Right lobe of liver (tissue), 6 donors: ENCODE measurements around the gene NKAIN2. TPM values are rescaled to one million over a fixed set of nuclear protein-coding genes. Genes with fewer than 3 reads are reported as not detected.
"Not testable (repeated sequence)": the region's sequence is repeated elsewhere in the genome, so short reads cannot be mapped to it uniquely, and the experiment has no call there.

Source experiments
- ATAC-seq, 4 donors: fragments of 200-7000 bp; cut with Tn5 transposase; one replicate each; pipeline ENCODE4 v1.9.1; 2020; ENCODE audit warnings: mild to moderate bottlenecking in 4 of 4, moderate library complexity in 4 of 4
- DNase-seq, 3 donors: peaks; one replicate each; pipeline ENCODE4 v3.0.0-alpha.2; 2020
- H3K27ac ChIP-seq, 3 donors: fragments of 200-600 bp; one replicate each; pipeline ENCODE4 v1.8.0; 2022
- H3K27me3 ChIP-seq, 2 donors: fragments of 200-600 bp; one replicate each; pipeline ENCODE4 v1.8.0; 2022
- H3K36me3 ChIP-seq, 4 donors: fragments of 200-600 bp; sonication (generic) in 1 of 4; one replicate each; pipeline versions ENCODE4 v1.5.1 to v1.8.0; 2017 to 2022; ENCODE audit warnings: control low read depth in 1 of 4
- H3K4me1 ChIP-seq, 4 donors: fragments of 200-600 bp; sonication (generic) in 1 of 4; one replicate each; pipeline versions ENCODE4 v1.5.1 to v1.8.0; 2017 to 2022; ENCODE audit warnings: control low read depth in 1 of 4
- H3K4me3 ChIP-seq, 3 donors: fragments of 200-600 bp; one replicate each; pipeline ENCODE4 v1.8.0; 2022
- H3K9me3 ChIP-seq, 4 donors: fragments of 200-600 bp; sonication (generic) in 1 of 4; one replicate each; pipeline versions ENCODE4 v1.5.1 to v1.8.0; 2017 to 2022; ENCODE audit warnings: control low read depth in 1 of 4
- CTCF ChIP-seq, 4 donors: fragments of 200-600 bp in 3 of 4; fragments of 450-650 bp in 1 of 4; IDR thresholded peaks; one replicate each; pipeline versions ENCODE4 v1.5.1 to v1.8.0; 2016 to 2022; ENCODE audit warnings: antibody characterized with exemption in 4 of 4, mild to moderate bottlenecking in 2 of 4
- POLR2A ChIP-seq: fragments of 450-650 bp; IDR thresholded peaks from one replicate; pipeline ENCODE4 v1.6.1; 2017; ENCODE audit warnings: antibody characterized with exemption, mild to moderate bottlenecking
- WGBS: methylation state at CpG from one replicate; pipeline ENCODE4 v1.1.6; 2018; ENCODE audit warnings: low coverage, low lambda C conversion rate; ENCODE audit not compliant: insufficient coverage; ENCODE audit errors: missing lambda C conversion rate; 5-methylcytosine and 5-hydroxymethylcytosine counted together
- intact Hi-C, 2 donors: fragments of 100-400 bp; cut with DNase I; formaldehyde crosslinking; loops; one replicate each; pipeline versions ENCODE4 v1.11.2 to v1.14.1; 2022
- total RNA-seq, 6 experiments: library from RNA; depleted of rRNA in 2 of 6; stranded (reverse); fragments of >200 nt in 2 of 6; fragmentation: NEBNext Ultra II Directional in 3 of 6; extraction: Animal tissue kit (Norgen Biotek cat#: 25700) in 3 of 6; gene quantifications; one replicate each; pipeline versions ENCODE4 v1.1.0 to v1.2.4, GENCODE V29; 2016 to 2023
- donor health status: DM: no; HTN: yes; CAD: no.
- donor health status: DM: no; HTN: no; CAD: no.
- donor health status: DM: no; HTN: no; CAD: no.
- donor health status: DM: no; HTN: yes; CAD: no.
- donor health status: DM: no; HTN: yes; CAD: no.

The NKAIN2 gene
- total RNA-seq, 6 experiments from 2014 or later, result 0.16 to 0.28 TPM; not detected in 4

DNA sequence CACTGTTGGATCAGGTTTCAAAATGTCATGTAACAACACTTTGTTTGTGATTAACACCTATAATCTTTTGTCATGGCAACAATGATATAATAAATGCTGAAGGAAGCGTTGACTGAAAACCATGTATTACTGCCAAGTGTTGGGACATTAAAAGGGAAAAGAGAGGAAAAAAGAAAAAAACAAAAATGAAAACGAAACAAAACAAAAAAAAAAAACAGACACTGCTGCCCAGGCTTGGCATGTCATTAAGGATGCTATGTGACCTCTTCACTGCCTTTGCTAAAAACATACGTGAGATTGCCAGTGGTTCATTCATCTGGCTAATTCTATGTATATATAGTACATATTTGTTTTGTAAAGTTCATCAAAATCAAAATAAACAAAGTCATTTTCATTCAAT is 641.9 kb downstream of the NKAIN2 start:
- WGBS, result 27% methylated on average over 3 of the region's 3 CpGs
- no peaks in the 10 kb centered on the region for H3K36me3 ChIP-seq
- H3K9me3 ChIP-seq, result no peaks in the 10 kb centered on the region
- H3K4me3 ChIP-seq, result no peak overlapping the region
- H3K27me3 ChIP-seq, result no peaks in the 10 kb centered on the region
- ATAC-seq (no peak), DNase-seq (no peak)
- intact Hi-C loops, result no loop called here
- H3K27ac ChIP-seq, result no peak overlapping the region
- H3K4me1 ChIP-seq, result no peaks in the 10 kb centered on the region
- TF ChIP-seq POLR2A, result no peak
- TF ChIP-seq CTCF (IDR thresholded peaks at IDR 0.05), result no peak

- no peak for DNase-seq
- H3K9me3 ChIP-seq, result no peaks in the 10 kb centered on the region
- H3K4me1 ChIP-seq, result no peaks in the 10 kb centered on the region
- H3K36me3 ChIP-seq, result no peaks in the 10 kb centered on the region
- H3K27me3 ChIP-seq, result no peaks in the 10 kb centered on the region
- intact Hi-C loops, result no loop called here
- TF ChIP-seq CTCF (IDR thresholded peaks at IDR 0.05) (no peak), POLR2A (no peak)
- ATAC-seq, result no peak
- no peak overlapping the region for H3K27ac ChIP-seq
- no peak overlapping the region for H3K4me3 ChIP-seq
- 18% methylated on average over 3 of the region's 3 CpGs for WGBS
Observed at GRCh38 chr6:124446961-124447360, 643.3 kb downstream of the NKAIN2 start.

DNA sequence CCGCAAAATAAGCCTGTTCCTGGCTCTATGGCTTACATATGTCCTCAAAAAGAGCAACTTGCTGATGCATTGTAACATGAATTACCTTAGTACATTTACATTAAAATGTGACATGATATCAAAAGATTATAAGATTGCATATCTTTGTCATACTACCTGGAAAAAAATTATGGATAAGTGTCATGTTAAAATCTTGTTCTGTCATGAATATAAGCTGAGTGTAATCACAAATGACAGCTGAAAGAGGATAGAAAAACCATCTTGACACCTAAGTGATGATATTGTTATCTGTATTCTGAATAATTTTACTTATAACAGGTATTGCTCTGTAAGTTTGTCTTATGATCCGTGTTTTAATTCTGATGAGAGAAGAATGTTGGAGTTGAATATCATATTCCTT is 655.6 kb downstream of the NKAIN2 start:
- TF ChIP-seq POLR2A (no peak), CTCF (IDR thresholded peaks at IDR 0.05) (no peak)
- intact Hi-C loops, result no loop called here
- WGBS, result 47% methylated on average over 2 of the region's 2 CpGs
- ATAC-seq (no peak), DNase-seq (no peak)
- Histone ChIP-seq H3K36me3 (no peaks in the 10 kb centered on the region), H3K4me1 (no peaks in the 10 kb centered on the region), H3K27ac (no peak overlapping the region), H3K9me3 (no peaks in the 10 kb centered on the region), H3K4me3 (no peak overlapping the region), H3K27me3 (no peaks in the 10 kb centered on the region)

DNA sequence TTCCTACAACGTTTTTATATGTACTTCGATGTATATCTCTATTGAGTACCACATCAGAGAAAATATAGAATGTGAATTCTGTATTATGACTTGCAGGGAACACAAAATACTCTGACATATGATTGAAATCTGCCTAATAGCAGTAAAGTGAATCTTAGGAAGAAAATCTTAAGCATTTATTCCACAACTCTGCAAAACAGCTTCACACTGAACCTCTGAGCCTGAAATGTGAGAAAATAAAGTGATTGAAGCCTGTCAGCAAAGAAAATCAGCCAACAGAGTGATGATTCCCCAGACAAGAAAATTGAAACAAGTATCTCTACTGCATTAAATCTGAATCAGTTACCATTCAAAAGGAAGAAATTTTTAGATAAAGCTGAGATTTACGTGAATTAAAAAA is 659.1 kb downstream of the NKAIN2 start:
- WGBS, result 35% methylated on average over 3 of the region's 3 CpGs
- TF ChIP-seq POLR2A (no peak), CTCF (IDR thresholded peaks at IDR 0.05) (no peak)
- DNase-seq (no peak), ATAC-seq (no peak)
- H3K27me3 ChIP-seq, result no peaks in the 10 kb centered on the region
- intact Hi-C loops, result no loop called here
- no peaks in the 10 kb centered on the region for H3K4me1 ChIP-seq
- no peaks in the 10 kb centered on the region for H3K9me3 ChIP-seq
- H3K36me3 ChIP-seq, result no peaks in the 10 kb centered on the region
- no peak overlapping the region for H3K27ac ChIP-seq
- H3K4me3 ChIP-seq, result no peak overlapping the region

- DNase-seq (no peak), ATAC-seq (no peak)
- TF ChIP-seq CTCF (IDR thresholded peaks at IDR 0.05), result no peak
- TF ChIP-seq POLR2A, result no peak
- H3K9me3 ChIP-seq, result no peaks in the 10 kb centered on the region
- H3K27ac ChIP-seq, result no peak overlapping the region
- no peaks in the 10 kb centered on the region for H3K4me1 ChIP-seq
- WGBS, result 69% methylated on average over 3 of the region's 3 CpGs
- no peak overlapping the region for H3K4me3 ChIP-seq
- intact Hi-C loops, result no loop called here
- H3K27me3 ChIP-seq, result no peaks in the 10 kb centered on the region
- H3K36me3 ChIP-seq, result no peaks in the 10 kb centered on the region
Observed at GRCh38 chr6:124463271-124463670, 659.6 kb downstream of the NKAIN2 start.

DNA sequence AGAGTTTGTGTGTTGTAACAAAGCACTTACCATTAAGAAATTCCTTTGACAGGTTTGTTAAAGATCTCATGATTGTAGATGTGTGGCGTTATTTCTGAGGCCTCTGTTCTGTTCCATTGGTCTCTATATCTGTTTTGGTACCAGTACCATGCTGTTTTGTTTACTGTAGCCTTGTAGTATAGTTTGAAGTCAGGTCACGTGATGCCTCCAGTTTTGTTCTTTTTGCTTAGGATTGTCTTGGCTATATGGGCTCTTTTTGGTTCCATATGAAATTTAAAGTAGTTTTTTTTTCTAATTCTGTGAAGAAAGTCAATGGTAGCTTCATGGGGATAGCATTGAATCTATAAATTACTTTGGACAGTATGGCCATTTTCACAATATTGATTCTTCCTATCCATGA is 660.9 kb downstream of the NKAIN2 start:
- ATAC-seq, intact Hi-C loops, H3K9me3 ChIP-seq, H3K27me3 ChIP-seq, DNase-seq, H3K4me3 ChIP-seq, H3K4me1 ChIP-seq, H3K36me3 ChIP-seq, H3K27ac ChIP-seq: not testable (repeated sequence)
- 53% methylated on average over 2 of the region's 2 CpGs for WGBS
